ENCODE measurements around the gene BRD3OS. TPM values are rescaled to one million over a fixed set of nuclear protein-coding genes. Genes with fewer than 3 reads are reported as not detected.

BRD3OS gene, protein sequence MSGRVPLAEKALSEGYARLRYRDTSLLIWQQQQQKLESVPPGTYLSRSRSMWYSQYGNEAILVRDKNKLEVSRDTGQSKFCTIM
- 10.2 and 13.1 TPM in 2 replicates for total RNA-seq

GRCh38 chr9:134024828-134025605 is at the start of gene BRD3OS:
Gene BRD3OS, plus strand, starts transcription at chr9:134025481. Its CDS starts 1,267 bp downstream, at chr9:134026748.

DNA sequence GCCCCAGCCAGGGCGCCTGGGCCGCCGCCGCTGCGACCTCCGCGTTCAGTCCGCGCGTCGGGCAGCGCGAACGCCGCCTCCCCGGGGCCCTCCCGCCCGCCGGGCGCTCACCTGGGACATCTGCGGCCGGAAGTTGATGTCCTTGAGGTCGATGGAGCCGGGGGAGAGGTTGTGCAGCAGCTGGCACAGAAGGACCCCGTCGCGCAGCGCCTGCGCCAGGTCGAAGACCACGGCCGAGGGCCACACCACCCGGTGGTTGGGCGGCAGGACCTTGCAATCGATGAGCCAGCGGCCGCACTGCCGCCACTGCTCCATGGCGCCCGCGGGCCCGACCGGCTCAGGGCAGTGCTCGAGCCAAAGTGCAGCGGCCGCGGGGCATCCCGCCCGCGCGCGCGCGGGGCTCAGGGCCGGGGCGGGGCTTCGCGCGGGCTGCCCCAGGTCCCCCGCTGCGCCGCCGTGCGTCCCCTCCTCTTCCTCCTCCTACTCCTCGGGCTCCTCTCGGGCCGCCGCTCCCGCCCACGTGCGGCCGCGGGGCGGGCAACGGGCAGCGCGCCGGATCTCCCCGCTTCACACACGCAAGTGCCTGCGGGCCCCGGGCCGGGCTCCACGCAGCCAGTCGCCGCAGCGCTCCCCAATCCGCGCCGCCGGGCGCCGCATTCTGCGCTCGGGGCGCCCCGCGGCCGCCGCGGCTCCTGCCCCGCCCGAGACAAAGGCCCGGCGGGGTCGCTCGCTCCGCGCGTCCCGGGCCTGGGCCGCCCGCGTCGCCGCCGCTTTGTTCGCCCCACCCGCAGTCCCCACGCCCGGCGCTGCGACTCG is 33.1 kb upstream of the BRD3OS start, which contains the start of gene VAV2:
TSS of gene VAV2 (minus strand) at position 361 of the 816 bp plus-strand sequence. CDS start at position 315, 46 bp downstream.

DNA sequence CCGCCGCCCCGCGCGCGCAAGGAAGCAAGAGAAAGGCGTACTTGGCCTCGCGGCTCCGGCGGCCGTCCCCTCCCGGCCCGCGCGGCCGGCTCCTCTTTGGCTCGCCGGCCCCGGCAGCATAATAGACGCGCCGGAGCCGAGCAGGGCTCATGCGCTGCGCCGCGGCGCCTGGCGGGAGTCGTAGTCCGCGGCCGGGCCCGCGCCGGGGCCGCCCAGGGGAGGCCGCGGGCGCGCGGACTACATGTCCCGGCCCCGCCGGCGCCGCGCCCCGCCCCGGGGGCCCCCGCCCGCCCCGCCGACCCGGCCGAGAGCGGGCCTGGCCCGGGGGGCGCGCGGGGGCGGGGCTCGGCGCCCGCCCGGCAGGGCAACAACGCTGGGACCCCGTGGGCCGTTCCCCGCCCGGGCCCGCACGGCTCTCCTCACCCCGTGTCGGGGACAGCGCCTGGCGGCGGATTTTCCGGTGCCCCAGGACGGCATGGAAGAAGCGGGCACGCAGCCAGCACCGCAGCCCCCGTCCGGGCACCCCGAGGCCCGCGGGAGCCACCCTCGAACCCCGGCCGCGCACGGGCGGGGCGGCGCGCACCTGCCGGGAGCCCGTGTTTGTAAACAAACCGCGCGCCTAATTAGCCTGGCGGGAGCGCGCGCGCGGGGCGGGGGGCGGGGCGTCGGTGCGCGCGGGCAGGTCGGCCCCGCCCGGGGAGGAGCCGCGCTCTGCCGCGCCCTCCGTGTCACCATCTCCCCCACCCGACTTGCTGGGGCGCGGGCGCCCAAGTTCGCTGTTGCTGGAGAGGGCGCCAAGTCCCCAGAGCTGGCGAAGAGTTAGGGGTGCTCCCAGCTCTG is 42.8 kb downstream of the BRD3OS start, which contains the start of gene BRD3:
TSS of gene BRD3 (minus strand) at position 123 of the 840 bp plus-strand sequence. CDS start 14,549 bp downstream, outside the sequence.

Other genes with a start within 250 kb of the BRD3OS start
- gene VAV2, start 33.2 kb upstream of the BRD3OS start, total RNA-seq = 11.5 and 12.5 TPM in 2 replicates
- 6.0 and 7.6 TPM in 2 replicates for gene BRD3, start 42.5 kb downstream of the BRD3OS start, total RNA-seq
- gene WDR5, start 110.6 kb downstream of the BRD3OS start, total RNA-seq = 8.8 and 9.6 TPM in 2 replicates
- gene RNU6ATAC, start 139.1 kb downstream of the BRD3OS start, total RNA-seq = not detected in 2 replicates

Measured in bronchial smooth muscle cell (primary cell).